22Rv1 (cell line): ENCODE measurements around the gene SLBP.

ENCODE experiments used
- H3K27ac ChIP-seq: fragments of 450-650 bp; 2 replicates; pipeline ENCODE4 v1.5.1; 2017
- ZFX ChIP-seq: fragments of 450-650 bp; IDR thresholded peaks from 2 replicates; pipeline ENCODE4 v1.6.1; 2017; ENCODE audit warnings: antibody characterized with exemption, borderline replicate concordance
- TF ChIP-seq, protein P1 (sequence below): fragments of 450-650 bp; IDR thresholded peaks from 2 replicates; pipeline ENCODE4 v1.5.1; 2017; ENCODE audit warnings: mild to moderate bottlenecking

Gene SLBP

DNA sequence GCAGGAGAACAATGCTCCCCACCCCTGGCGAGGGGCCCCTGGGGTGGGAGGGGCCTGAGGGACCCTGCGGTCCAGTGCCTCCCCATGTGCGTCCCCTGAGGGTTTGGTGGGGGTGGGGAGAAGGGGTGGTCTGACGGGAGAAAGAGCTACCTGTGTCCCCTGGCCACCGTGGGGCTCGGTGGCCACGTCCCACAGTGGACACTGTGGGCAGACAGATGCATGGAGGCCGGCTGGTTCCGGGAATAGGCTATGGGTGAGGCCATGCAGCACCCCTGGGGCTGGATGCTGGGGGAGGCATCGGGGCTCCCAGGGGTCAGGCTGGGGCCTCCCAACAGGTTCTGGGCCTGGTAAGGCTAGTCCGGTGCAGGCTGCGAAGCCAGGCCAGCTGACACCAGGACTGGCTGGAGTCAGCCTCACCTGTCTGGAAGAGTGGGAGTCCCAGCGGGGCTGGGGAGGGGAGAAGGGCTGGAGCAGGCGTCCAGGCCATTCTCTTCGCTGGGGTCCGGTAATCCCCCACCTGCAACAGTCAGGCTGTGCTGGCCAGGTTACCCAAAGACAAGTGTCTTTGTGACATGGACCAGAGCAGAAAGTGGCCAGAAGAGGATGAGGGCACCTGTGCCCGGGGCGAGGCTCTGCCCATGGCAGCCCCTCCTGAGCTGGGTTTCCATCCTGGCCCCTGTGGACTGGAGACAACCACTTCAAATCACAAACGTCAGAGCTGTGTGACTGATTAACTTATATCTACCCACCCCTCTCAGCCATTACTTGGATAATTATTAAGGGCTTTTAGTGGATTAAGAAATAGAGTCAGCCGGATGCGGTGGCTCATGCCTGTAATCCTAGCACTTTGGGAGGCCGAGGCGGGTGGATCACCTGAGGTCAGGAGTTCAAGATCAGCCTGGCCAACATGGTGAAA lies 26.6 kb downstream of the SLBP start:
- TF ChIP-seq, protein P1, sequence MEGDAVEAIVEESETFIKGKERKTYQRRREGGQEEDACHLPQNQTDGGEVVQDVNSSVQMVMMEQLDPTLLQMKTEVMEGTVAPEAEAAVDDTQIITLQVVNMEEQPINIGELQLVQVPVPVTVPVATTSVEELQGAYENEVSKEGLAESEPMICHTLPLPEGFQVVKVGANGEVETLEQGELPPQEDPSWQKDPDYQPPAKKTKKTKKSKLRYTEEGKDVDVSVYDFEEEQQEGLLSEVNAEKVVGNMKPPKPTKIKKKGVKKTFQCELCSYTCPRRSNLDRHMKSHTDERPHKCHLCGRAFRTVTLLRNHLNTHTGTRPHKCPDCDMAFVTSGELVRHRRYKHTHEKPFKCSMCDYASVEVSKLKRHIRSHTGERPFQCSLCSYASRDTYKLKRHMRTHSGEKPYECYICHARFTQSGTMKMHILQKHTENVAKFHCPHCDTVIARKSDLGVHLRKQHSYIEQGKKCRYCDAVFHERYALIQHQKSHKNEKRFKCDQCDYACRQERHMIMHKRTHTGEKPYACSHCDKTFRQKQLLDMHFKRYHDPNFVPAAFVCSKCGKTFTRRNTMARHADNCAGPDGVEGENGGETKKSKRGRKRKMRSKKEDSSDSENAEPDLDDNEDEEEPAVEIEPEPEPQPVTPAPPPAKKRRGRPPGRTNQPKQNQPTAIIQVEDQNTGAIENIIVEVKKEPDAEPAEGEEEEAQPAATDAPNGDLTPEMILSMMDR = no peak
- no peak for TF ChIP-seq ZFX
- no peak overlapping the region for H3K27ac ChIP-seq

- TF ChIP-seq, protein P1 = no peak
- TF ChIP-seq ZFX = no peak
- H3K27ac ChIP-seq = no peak overlapping the region
Observed at GRCh38 chr4:1684506-1685234, 27.4 kb downstream of the SLBP start.

DNA sequence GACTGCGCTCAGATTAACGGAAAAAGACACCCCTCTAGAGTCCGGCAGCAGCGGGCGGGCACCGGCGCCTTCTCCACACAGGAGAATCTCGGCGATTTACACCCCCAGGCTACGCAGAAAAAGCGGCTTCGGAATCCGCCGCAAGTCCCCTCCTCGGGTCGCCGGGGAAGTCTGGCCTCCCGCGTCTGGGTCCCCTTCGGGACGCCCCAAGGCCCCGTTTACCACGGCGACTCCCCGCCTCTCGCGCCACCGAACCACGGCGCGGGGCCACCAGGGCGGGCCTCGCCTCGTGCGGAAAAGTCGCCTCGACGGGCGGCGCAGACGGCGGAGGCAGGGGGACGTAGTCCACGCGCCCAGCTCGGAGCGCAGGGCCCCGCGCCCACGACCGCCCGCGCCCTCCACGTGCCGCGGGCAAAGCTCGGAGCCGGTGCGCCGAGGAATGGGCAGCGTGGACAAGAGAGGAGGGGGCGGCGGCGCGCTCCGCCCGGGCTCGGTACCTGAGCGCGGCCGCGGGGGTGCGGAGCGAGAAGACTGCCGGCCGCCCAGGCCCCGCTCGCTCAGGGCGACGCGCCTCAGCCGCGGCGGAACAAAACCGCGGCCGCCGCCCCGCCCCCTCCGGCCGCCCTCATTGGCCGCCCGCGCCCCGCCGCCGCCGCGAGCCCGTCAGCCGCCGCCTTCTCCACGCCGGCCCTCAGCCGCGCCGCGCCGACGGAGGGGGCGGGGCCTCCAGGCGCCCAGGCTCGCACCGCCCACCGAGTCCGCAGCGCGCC lies 28.2 kb downstream of the SLBP start, which contains the start of gene FAM53A:
Gene FAM53A, minus strand, starts transcription at position 578 of the 770 bp plus-strand sequence. CDS start 15,572 bp downstream, outside the sequence.
- H3K27ac ChIP-seq = peak within 1 kb of the TSS; percentile 46
- TF ChIP-seq ZFX = no peak
- TF ChIP-seq, protein P1 = no peak

DNA sequence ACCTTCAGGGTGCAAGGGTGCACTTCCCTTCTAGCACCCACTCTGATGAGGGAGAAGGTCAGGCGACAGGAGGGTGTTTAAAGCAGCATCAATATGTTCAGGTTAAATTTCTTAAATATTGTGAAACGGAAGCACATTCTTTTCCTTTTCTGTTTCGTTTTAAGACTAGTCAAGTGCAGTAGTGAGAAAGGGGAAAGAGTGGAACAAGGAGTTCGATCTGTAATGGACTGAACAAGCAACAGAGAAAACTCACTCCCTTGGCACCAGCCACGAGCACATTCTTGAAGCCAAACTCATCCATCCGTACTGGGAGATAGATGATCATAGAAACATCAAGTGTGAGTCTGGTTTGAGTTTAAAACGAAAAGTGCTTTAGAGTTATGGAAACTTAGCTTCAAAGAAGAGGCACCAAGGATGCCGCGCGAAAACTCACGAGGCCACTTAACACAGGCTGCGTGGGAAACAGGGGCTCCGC lies 28.8 kb downstream of the SLBP start:
- no peak overlapping the region for H3K27ac ChIP-seq
- no peak for TF ChIP-seq ZFX

- no peak overlapping the region for H3K27ac ChIP-seq
- TF ChIP-seq ZFX = no peak
- TF ChIP-seq, protein P1 = no peak
Observed at GRCh38 chr4:1682860-1683259, 29.3 kb downstream of the SLBP start.

DNA sequence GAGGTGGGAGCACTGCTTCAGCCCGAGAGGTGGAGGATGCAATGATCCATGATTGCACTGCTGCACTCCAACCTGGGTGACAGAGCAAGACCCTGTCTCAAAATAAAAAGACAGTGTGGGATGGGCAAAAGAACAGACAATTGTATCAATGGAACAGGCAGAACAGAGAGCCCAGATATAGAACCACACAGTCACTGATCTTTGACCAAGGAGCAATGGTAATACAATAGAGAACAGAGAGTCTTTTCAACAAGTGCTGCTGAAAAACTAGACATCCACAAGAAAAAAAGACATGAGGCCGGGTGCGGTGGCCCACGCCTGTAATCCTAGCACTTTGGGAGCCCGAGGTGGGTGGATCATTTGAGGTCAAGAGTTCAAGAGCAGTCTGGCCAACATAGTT lies 33.9 kb downstream of the SLBP start:
- no peak overlapping the region for H3K27ac ChIP-seq
- TF ChIP-seq, protein P1 = no peak
- TF ChIP-seq ZFX = no peak
